Loucy (cell line): ENCODE results near the gene SH2D1B.

ENCODE experiments used
- CTCF ChIP-seq: fragments of 200-600 bp; sonication (generic); conservative IDR thresholded peaks from 2 replicates; pipeline ENCODE4 v1.5.1; 2014; ENCODE audit warnings: mild to moderate bottlenecking, antibody characterized with exemption, low read length
- EZH2phosphoT487 ChIP-seq: fragments of 200-600 bp; IDR thresholded peaks from 2 replicates; pipeline ENCODE4 v1.6.1; 2018; ENCODE audit warnings: antibody characterized with exemption, mild to moderate bottlenecking, moderate library complexity, borderline replicate concordance

- TF ChIP-seq CTCF = no peak
- no peak for TF ChIP-seq EZH2phosphoT487
Observed at GRCh38 chr1:162367772-162368171, 44.2 kb downstream of the SH2D1B start.
